Measurements from ENCODE around the gene ATL1.

The ATL1 gene

GRCh38 chr14:50559990-50560930 is at the start of gene ATL1:
TSS of gene ATL1 (plus strand) at chr14:50560145. CDS start at chr14:50560266, 121 bp downstream.
- peak; percentile 10 for DNase-seq (ENCODE audit: low read depth)

GRCh38 chr14:50510157-50510556 is 49.8 kb upstream of the ATL1 start:
- DNase-seq (ENCODE audit: low read depth): no peak

GRCh38 chr14:50512463-50512862 is 47.5 kb upstream of the ATL1 start:
- DNase-seq (ENCODE audit: low read depth): no peak

- no peak for DNase-seq (ENCODE audit: low read depth)
These were observed 43.9 kb upstream of the ATL1 start for GRCh38 chr14:50516091-50516490.

- no peak for DNase-seq (ENCODE audit: low read depth)
These were observed 38.8 kb upstream of the ATL1 start for GRCh38 chr14:50520947-50521815.

GRCh38 chr14:50521912-50522341 is 38.0 kb upstream of the ATL1 start:
- DNase-seq (ENCODE audit: low read depth): no peak

- DNase-seq (ENCODE audit: low read depth): no peak
These were observed 36.5 kb upstream of the ATL1 start for GRCh38 chr14:50523271-50524041.

GRCh38 chr14:50524060-50524459 is 35.9 kb upstream of the ATL1 start:
- no peak for DNase-seq (ENCODE audit: low read depth)

- DNase-seq (ENCODE audit: low read depth): no peak
These were observed 35.0 kb upstream of the ATL1 start for GRCh38 chr14:50524731-50525515.

- DNase-seq (ENCODE audit: low read depth): no peak
These were observed 31.9 kb upstream of the ATL1 start for GRCh38 chr14:50528000-50528399.

- DNase-seq (ENCODE audit: low read depth): no peak
These were observed 30.4 kb upstream of the ATL1 start for GRCh38 chr14:50529288-50530179.

- DNase-seq (ENCODE audit: low read depth): no peak
These were observed 29.6 kb upstream of the ATL1 start for GRCh38 chr14:50530358-50530757.

GRCh38 chr14:50530794-50531365 is 29.1 kb upstream of the ATL1 start:
- no peak for DNase-seq (ENCODE audit: low read depth)

- no peak for DNase-seq (ENCODE audit: low read depth)
These were observed 28.1 kb upstream of the ATL1 start for GRCh38 chr14:50531595-50532501.

- DNase-seq (ENCODE audit: low read depth): peak; percentile 71
These were observed 27.3 kb upstream of the ATL1 start, which contains the start of gene MAP4K5 for GRCh38 chr14:50532502-50533240. TSS of gene MAP4K5 (minus strand) at chr14:50532569. CDS start at chr14:50532049, 520 bp downstream.

- no peak for DNase-seq (ENCODE audit: low read depth)
These were observed 26.7 kb upstream of the ATL1 start for GRCh38 chr14:50533241-50533705.

GRCh38 chr14:50533806-50534205 is 26.1 kb upstream of the ATL1 start:
- DNase-seq (ENCODE audit: low read depth): no peak

GRCh38 chr14:50534416-50534815 is 25.5 kb upstream of the ATL1 start:
- DNase-seq (ENCODE audit: low read depth): no peak

Measured in stimulated activated CD8-positive, alpha-beta memory T cell treated with anti-CD3 and anti-CD28 coated beads, Interleukin-15, amount 100 ng/mL, for 24 hours (primary cell).